AG04450 (cell line): ENCODE data around the gene VPS50. TPM values are rescaled to one million over a fixed set of nuclear protein-coding genes. Genes with fewer than 3 reads are reported as not detected.

Source experiments
- CTCF ChIA-PET: fragments of 300-600, 350-600 bp; formaldehyde crosslinking; extraction: SDS; loops from one replicate; lab custom pipeline; 2022; ENCODE audit warnings: antibody characterized with exemption, inconsistent platforms; lab: Charles Lee
- POLR2A ChIA-PET: fragments of 350-600 bp; formaldehyde crosslinking; extraction: SDS; loops from one replicate; lab custom pipeline; 2021; ENCODE audit warnings: antibody characterized with exemption, inconsistent platforms; lab: Yijun Ruan, JAX
- DNase-seq: peaks from one replicate; pipeline ENCODE4 v3.0.0-alpha.2; 2011; ENCODE audit warnings: low read depth, low spot score
- H3K27ac ChIP-seq: one replicate; pipeline ENCODE4 v1.5.1; 2012; ENCODE audit warnings: low read depth, low read length, control low read depth
- H3K27me3 ChIP-seq: one replicate; pipeline ENCODE4 v1.6.0; 2012; ENCODE audit warnings: low read length; ENCODE audit not compliant: control insufficient read depth, insufficient read depth
- H3K4me3 ChIP-seq: 2 replicates; pipeline ENCODE4 v1.5.1; 2011; ENCODE audit warnings: mild to moderate bottlenecking, low read depth, low read length, control low read depth
- H3K9me3 ChIP-seq: 2 replicates; pipeline ENCODE4 v1.5.1; 2012; ENCODE audit warnings: low read length; ENCODE audit not compliant: control insufficient read depth, insufficient read depth
- polyA plus RNA-seq: library from polyadenylated mRNA; depleted of rRNA; stranded (reverse); fragments of >200 nt; gene quantifications from 2 replicates; pipeline ENCODE4 v1.2.3, GENCODE V29; 2011
- TF ChIP-seq, protein P1 (sequence below): IDR thresholded peaks from 2 replicates; pipeline ENCODE4 v1.5.1; 2011; ENCODE audit warnings: low read depth, low read length, control low read depth, inconsistent platforms

Gene VPS50
- polyA plus RNA-seq, 1 experiment, result 21.8 TPM

DNA sequence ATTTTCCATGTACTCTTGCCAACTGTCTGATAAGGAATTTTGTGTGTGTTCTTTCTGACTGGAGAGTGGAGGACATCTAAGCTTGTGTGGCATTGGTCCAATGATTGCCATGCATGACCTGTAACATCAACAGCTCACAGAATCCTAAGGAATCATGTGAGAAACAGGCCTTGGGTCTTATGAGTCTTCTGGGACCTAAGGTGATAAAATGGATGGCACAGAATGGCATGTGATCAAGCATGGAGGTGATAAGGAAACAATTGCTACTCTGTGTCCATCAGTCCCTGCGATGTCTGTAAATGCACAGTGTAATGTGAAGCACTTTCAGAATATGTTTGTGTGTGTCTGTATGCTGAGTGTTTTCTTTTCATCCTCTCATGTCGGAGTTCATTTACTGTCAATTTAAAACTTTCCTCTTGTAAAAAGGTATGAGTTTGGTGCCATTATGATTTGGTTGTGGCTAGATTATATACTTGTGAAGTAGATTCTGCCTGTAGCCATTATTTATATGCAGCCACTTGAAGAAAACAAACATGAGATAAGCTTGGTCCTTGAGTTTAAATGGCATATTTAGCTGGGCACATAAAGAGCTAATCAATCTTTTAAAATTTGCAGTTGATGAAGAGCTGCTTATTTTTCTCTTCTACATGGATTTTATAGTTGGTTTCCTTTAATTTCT lies 127.5 kb downstream of the VPS50 start:
- TF ChIP-seq, protein P1, sequence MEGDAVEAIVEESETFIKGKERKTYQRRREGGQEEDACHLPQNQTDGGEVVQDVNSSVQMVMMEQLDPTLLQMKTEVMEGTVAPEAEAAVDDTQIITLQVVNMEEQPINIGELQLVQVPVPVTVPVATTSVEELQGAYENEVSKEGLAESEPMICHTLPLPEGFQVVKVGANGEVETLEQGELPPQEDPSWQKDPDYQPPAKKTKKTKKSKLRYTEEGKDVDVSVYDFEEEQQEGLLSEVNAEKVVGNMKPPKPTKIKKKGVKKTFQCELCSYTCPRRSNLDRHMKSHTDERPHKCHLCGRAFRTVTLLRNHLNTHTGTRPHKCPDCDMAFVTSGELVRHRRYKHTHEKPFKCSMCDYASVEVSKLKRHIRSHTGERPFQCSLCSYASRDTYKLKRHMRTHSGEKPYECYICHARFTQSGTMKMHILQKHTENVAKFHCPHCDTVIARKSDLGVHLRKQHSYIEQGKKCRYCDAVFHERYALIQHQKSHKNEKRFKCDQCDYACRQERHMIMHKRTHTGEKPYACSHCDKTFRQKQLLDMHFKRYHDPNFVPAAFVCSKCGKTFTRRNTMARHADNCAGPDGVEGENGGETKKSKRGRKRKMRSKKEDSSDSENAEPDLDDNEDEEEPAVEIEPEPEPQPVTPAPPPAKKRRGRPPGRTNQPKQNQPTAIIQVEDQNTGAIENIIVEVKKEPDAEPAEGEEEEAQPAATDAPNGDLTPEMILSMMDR, result no peak
- no peak overlapping the region for H3K27ac ChIP-seq
- DNase-seq, result no peak
- ChIA-PET CTCF (interaction anchor here (0.9 to 2.7 kb wide), 2 partner anchors 15 to 44 kb away, joined by 7 to 16 read pairs; no protein-coding TSS in a partner anchor), POLR2A (no interaction called here)
- no peak overlapping the region for H3K4me3 ChIP-seq
- H3K27me3 ChIP-seq, result no peaks in the 10 kb centered on the region
- H3K9me3 ChIP-seq, result no peaks in the 10 kb centered on the region

DNA sequence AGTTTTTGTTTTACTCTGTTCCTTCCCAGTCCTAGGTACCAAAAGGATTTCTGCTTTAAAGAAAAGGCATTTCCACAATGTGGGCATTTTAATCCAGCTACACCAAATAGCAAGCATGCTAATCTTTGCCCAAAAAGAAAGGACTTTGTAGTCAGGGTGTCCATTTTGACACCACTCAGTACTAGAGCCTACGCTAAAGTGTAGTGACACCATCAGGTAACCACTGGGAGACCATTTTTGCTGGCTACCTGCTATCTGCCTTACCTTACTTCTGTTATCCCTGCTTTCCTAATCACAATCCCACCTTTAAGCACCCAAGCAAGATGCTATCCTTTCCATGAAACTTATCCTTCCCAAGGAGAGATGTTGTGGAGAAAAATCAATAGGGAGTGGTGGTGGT lies 129.7 kb downstream of the VPS50 start:
- TF ChIP-seq, protein P1, result no peak
- H3K9me3 ChIP-seq, result no peaks in the 10 kb centered on the region
- ChIA-PET POLR2A (no interaction called here), CTCF (interaction anchor here (2.7 kb wide), 1 partner anchor 13 kb away, joined by 16 read pairs; no protein-coding TSS in a partner anchor)
- no peak overlapping the region for H3K4me3 ChIP-seq
- DNase-seq, result no peak
- no peak overlapping the region for H3K27ac ChIP-seq
- H3K27me3 ChIP-seq, result no peaks in the 10 kb centered on the region

DNA sequence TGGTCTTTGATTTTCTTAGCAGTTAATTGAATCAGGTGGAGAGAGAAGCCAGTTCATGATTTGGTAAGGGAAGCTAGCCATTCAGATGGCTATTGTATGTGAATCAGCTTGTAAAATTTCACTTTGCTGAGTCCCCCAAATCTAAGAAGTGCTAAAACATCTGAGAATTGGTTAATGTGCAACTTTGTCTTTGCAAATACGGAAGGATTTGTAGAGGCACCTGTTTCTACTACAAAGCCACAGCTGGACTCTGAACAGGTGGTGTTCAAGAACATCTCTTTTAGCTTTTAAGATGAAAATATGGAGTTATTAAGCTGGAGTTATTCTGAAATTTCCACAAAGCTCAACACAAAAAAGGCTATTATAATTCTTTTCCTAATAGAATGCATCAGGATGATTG lies 132.6 kb downstream of the VPS50 start:
- ChIA-PET POLR2A (no interaction called here), CTCF (interaction anchor here (3.9 kb wide), 1 partner anchor 10 kb away, joined by 24 read pairs; no protein-coding TSS in a partner anchor)
- TF ChIP-seq, protein P1, result no peak

DNA sequence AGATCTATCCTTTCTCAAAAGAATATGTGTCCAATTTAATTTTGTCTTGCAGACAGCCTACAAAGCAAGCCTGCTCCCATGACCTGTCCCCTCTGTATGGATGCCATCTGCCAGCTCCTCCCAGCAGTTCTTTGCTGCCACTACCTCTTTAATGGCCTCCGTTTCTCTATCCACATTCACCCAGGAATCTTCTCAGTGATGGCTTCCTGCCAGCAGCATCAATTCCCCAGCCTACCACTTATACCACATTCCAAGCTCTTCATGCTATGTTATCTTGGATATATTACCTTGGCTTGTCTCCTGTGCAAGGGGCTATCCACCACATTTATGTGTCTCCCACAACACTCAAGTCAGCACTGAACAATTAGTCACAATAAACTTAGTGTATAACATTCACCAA lies 133.2 kb downstream of the VPS50 start:
- POLR2A ChIA-PET, result no interaction called here

More for the DNA sequence above, 132.6 kb downstream of the VPS50 start:
- Histone ChIP-seq H3K4me3 (no peak overlapping the region), H3K27me3 (no peaks in the 10 kb centered on the region), H3K27ac (no peak overlapping the region), H3K9me3 (no peaks in the 10 kb centered on the region)
- no peak for DNase-seq

DNA sequence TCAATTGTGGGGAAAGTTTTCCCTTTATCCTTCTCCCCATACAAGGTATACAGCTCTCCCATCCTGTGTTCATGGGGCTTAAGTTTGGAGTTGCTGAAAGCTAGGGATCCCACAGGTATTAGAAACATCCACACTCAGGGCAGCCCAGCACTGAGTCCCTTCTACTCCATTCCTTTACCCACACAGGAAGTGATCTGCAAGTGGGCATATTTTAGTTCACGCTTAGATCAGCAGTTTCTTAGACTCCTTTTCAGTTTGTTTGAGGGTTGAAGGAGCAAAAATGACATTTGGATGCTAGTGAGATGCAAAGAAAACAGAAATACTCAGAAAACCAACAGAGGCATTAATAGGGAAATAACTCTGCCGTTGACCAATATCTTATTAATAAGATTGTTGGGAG lies 134.7 kb downstream of the VPS50 start:
- POLR2A ChIA-PET, result no interaction called here
- no peak overlapping the region for H3K27ac ChIP-seq
- H3K27me3 ChIP-seq, result no peaks in the 10 kb centered on the region
- no peaks in the 10 kb centered on the region for H3K9me3 ChIP-seq
- DNase-seq, result no peak
- no peak overlapping the region for H3K4me3 ChIP-seq
- CTCF ChIA-PET, result interaction anchor here (1.3 to 3.9 kb wide), 2 partner anchors 8 to 121 kb away, joined by 4 to 24 read pairs; no protein-coding TSS in a partner anchor
- TF ChIP-seq, protein P1, result no peak

More for the DNA sequence above, 133.2 kb downstream of the VPS50 start:
- no peaks in the 10 kb centered on the region for H3K27me3 ChIP-seq
- H3K9me3 ChIP-seq, result no peaks in the 10 kb centered on the region
- no peak for DNase-seq
- TF ChIP-seq, protein P1, result no peak
- H3K4me3 ChIP-seq, result no peak overlapping the region
- no peak overlapping the region for H3K27ac ChIP-seq
- CTCF ChIA-PET, result interaction anchor here (3.9 kb wide), 1 partner anchor 9 kb away, joined by 24 read pairs; no protein-coding TSS in a partner anchor
